SK-N-SH (cell line): ENCODE results near the gene FSD1. TPM values are rescaled to one million over a fixed set of nuclear protein-coding genes. Genes with fewer than 3 reads are reported as not detected.

Experiments used
- CTCF ChIA-PET: fragments of 300-600, 350-600 bp; formaldehyde crosslinking; extraction: SDS; loops from one replicate; lab custom pipeline; 2021; lab: Yijun Ruan, JAX
- POLR2A ChIA-PET: fragments of 350-600 bp; sonication (Branson Sonifier 250); formaldehyde crosslinking; extraction: SDS; loops from one replicate; lab custom pipeline; 2020; ENCODE audit warnings: antibody characterized with exemption, inconsistent platforms; lab: Yijun Ruan, JAX
- DNase-seq: peaks from one replicate; pipeline ENCODE4 v3.0.0; 2012
- H2AFZ ChIP-seq: fragments of 200-600 bp; sonication (generic); 2 replicates; pipeline ENCODE4 v1.8.1; 2016; ENCODE audit warnings: antibody characterized with exemption, mild to moderate bottlenecking, low read depth
- H3F3A ChIP-seq: fragments of 200-600 bp; sonication (generic); replicated peaks from 2 replicates; pipeline ENCODE3; 2016; ENCODE audit warnings: antibody characterized with exemption, mild to moderate bottlenecking; ENCODE audit not compliant: insufficient read depth
- H3K27ac ChIP-seq, 2 experiments: fragments of 200-500 bp in 1 of 2; fragments of 200-600 bp in 1 of 2; sonication (Bioruptor generic) in 1 of 2; sonication (generic), shearing (Covaris generic) in 1 of 2; 2 replicates each; pipeline versions ENCODE4 v1.5.1 to v1.6.1; 2014 to 2016; ENCODE audit warnings: low read depth in 2 of 2, inconsistent platforms in 1 of 2, low read length in 1 of 2, mild to moderate bottlenecking in 1 of 2, mixed read lengths in 1 of 2
- H3K27me3 ChIP-seq: fragments of 200-600 bp; sonication (generic), shearing (Covaris generic); 2 replicates; pipeline ENCODE4 v1.6.1; 2016; ENCODE audit warnings: mixed run types; ENCODE audit not compliant: insufficient read depth
- H3K36me3 ChIP-seq, 2 experiments: fragments of 200-500 bp in 1 of 2; fragments of 200-600 bp in 1 of 2; sonication (Bioruptor generic) in 1 of 2; sonication (generic) in 1 of 2; replicated peaks in 1 of 2; 2 replicates each; pipeline versions ENCODE3 to v1.5.1; 2014 to 2016; ENCODE audit warnings: low read length in 1 of 2, mild to moderate bottlenecking in 1 of 2; ENCODE audit not compliant: insufficient read depth in 2 of 2, control insufficient read depth in 1 of 2
- H3K4me1 ChIP-seq, 2 experiments: fragments of 200-500 bp in 1 of 2; fragments of 200-600 bp in 1 of 2; sonication (Bioruptor generic) in 1 of 2; sonication (generic), shearing (Covaris generic) in 1 of 2; 2 replicates each; pipeline versions ENCODE4 v1.5.1 to v1.6.1; 2014 to 2016; ENCODE audit warnings: low read depth in 1 of 2, low read length in 1 of 2, mixed run types in 1 of 2; ENCODE audit not compliant: insufficient read depth in 2 of 2, control insufficient read depth in 1 of 2
- H3K4me2 ChIP-seq: fragments of 200-600 bp; sonication (generic), shearing (Covaris generic); 2 replicates; pipeline ENCODE4 v1.6.1; 2017; ENCODE audit warnings: mixed run types
- H3K4me3 ChIP-seq, 2 experiments: fragments of 200-500 bp in 1 of 2; fragments of 200-600 bp in 1 of 2; sonication (Bioruptor generic) in 1 of 2; sonication (generic), shearing (Covaris generic) in 1 of 2; 2 replicates each; pipeline versions ENCODE4 v1.5.1 to v1.8.1; 2014 to 2016; ENCODE audit warnings: low read depth in 2 of 2, inconsistent platforms in 1 of 2, low read length in 1 of 2, mild to moderate bottlenecking in 1 of 2, mixed read lengths in 1 of 2, moderate library complexity in 1 of 2
- H3K79me2 ChIP-seq: fragments of 200-600 bp; sonication (generic); 2 replicates; pipeline ENCODE4 v1.8.1; 2017; ENCODE audit warnings: mild to moderate bottlenecking; ENCODE audit not compliant: insufficient read depth
- H3K9ac ChIP-seq: fragments of 200-600 bp; sonication (generic); 2 replicates; pipeline ENCODE4 v1.6.1; 2017; ENCODE audit warnings: mixed run types
- H3K9me2 ChIP-seq: fragments of 200-600 bp; sonication (generic); 2 replicates; pipeline ENCODE4 v1.6.1; 2017; ENCODE audit warnings: mixed run types
- H3K9me3 ChIP-seq: fragments of 200-600 bp; sonication (generic); 2 replicates; pipeline ENCODE4 v1.6.1; 2017; ENCODE audit warnings: mixed run types, mild to moderate bottlenecking, moderate library complexity
- H4K20me1 ChIP-seq: fragments of 200-600 bp; sonication (generic); 2 replicates; pipeline ENCODE4 v1.6.1; 2017; ENCODE audit warnings: mild to moderate bottlenecking, mixed run types; ENCODE audit not compliant: insufficient read depth
- CHD2 ChIP-seq: fragments of 150-350 bp; IDR thresholded peaks from 2 replicates; pipeline ENCODE4 v1.6.1; 2018; ENCODE audit warnings: low read length; ENCODE audit not compliant: partially characterized antibody
- EP300 ChIP-seq, 2 experiments: IDR thresholded peaks; 2 replicates each; pipeline versions ENCODE4 v1.4.0 to v1.6.1; 2012; ENCODE audit warnings: borderline replicate concordance in 1 of 2, low read depth in 1 of 2, low read length in 1 of 2
- FOSL2 ChIP-seq: IDR thresholded peaks from 2 replicates; pipeline ENCODE4 v1.4.0; 2012; ENCODE audit warnings: low read depth, mild to moderate bottlenecking, moderate library complexity, borderline replicate concordance
- NFIC ChIP-seq: IDR thresholded peaks from 2 replicates; pipeline ENCODE4 v1.4.0; 2012; ENCODE audit warnings: borderline replicate concordance
- YY1 ChIP-seq: IDR thresholded peaks from 2 replicates; pipeline ENCODE4 v1.4.0; 2012; ENCODE audit warnings: low read depth, mild to moderate bottlenecking
- WGBS: methylation state at CpG from one replicate; pipeline ENCODE4 v1.1.6; 2017; ENCODE audit warnings: low lambda C conversion rate; 5-methylcytosine and 5-hydroxymethylcytosine counted together
- polyA plus RNA-seq, 3 experiments: library from polyadenylated mRNA; depleted of rRNA; stranded (reverse); fragments of >200 nt; gene quantifications; 2 replicates each; pipeline ENCODE4 v1.2.3, GENCODE V29; 2012
- TF ChIP-seq, protein P1 (sequence below): fragments of 150-350 bp; IDR thresholded peaks from 2 replicates; pipeline ENCODE4 v1.6.1; 2017; ENCODE audit warnings: antibody characterized with exemption, low read length, low read depth, borderline replicate concordance

The FSD1 gene
- polyA plus RNA-seq, 1 of the 3 experiments (the other 2 are of a cell fraction) = 49.0 TPM

DNA sequence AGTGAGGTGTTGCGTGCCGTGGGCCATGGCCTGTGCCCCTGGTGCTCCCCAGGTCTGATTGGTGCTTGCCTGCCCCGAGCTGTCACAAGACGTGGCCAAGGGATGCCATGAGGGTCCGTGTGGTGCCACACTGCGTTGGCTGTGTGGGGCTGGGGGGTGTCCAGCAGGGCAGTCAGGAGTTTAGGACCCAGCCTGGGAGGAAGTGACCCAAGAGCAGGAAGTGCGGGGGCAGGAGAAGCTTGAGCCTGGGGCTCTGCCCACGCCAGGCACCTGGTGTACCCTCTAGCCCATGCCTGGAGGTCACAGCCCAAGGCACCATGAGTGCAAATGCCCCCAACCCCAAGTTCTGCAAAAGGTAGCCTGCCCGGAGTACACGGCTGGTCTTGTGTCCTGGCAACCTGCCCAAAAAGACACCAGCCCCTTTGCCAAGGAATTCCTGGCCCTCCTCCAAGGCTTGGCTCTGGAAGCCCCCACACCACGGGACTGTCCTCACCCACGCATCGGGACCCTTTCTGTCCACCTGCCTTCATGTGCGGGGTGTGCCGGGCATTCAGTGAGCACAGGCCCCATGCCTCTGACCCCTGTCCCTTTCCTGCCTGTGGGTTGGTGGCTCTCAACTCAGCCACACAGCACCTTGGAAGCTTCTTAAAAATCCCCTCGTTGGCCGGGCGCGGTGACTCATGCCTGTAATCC is 63.9 kb downstream of the FSD1 start:
- H4K20me1 ChIP-seq = peaks cover 11% of the 10 kb centered on the region; the same call in 1 of the 2 replicates
- H3K4me3 ChIP-seq = no peak overlapping the region
- peaks cover 0 to 20% of the 10 kb centered on the region in 2 experiments for H3K36me3 ChIP-seq
- no peaks in the 10 kb centered on the region for H3K27me3 ChIP-seq
- no peak overlapping the region for H3K4me2 ChIP-seq
- H2AFZ ChIP-seq = no peak overlapping the region
- POLR2A ChIA-PET = no interaction called here
- H3F3A ChIP-seq = peaks cover 3% of the 10 kb centered on the region
- no peak overlapping the region for H3K9ac ChIP-seq
- no peaks in the 10 kb centered on the region for H3K9me2 ChIP-seq
- TF ChIP-seq, protein P1, sequence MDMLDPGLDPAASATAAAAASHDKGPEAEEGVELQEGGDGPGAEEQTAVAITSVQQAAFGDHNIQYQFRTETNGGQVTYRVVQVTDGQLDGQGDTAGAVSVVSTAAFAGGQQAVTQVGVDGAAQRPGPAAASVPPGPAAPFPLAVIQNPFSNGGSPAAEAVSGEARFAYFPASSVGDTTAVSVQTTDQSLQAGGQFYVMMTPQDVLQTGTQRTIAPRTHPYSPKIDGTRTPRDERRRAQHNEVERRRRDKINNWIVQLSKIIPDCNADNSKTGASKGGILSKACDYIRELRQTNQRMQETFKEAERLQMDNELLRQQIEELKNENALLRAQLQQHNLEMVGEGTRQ = no peak
- TF ChIP-seq NFIC (peak; percentile 54; the same call in 1 of the 2 replicates), EP300 (IDR thresholded peaks at IDR 0.05; ENCODE audit: borderline replicate concordance in 1 of 2, low read depth in 1 of 2, low read length in 1 of 2) (no peak), CHD2 (peak; percentile 11), FOSL2 (no peak)
- TF ChIP-seq, all 33 proteins: peak for 2
- CTCF ChIA-PET = interaction anchor here (0.6 to 8.5 kb wide), 4 partner anchors 8 to 32 kb away, joined by 3 to 84 read pairs (median 6); partner anchors contain the start of gene SH3GL1
- Histone ChIP-seq H3K9me3 (no peaks in the 10 kb centered on the region), H3K27ac (peak overlapping the region in 1 of 2 experiments; percentile 64; a peak in 1 of 4 replicates), H3K4me1 (peaks cover 7 to 35% of the 10 kb centered on the region in 2 experiments; a peak in 2 of 4 replicates), H3K79me2 (peaks cover 61% of the 10 kb centered on the region)
- no peak for DNase-seq
- WGBS = 58% methylated on average over 8 of the region's 19 CpGs

DNA sequence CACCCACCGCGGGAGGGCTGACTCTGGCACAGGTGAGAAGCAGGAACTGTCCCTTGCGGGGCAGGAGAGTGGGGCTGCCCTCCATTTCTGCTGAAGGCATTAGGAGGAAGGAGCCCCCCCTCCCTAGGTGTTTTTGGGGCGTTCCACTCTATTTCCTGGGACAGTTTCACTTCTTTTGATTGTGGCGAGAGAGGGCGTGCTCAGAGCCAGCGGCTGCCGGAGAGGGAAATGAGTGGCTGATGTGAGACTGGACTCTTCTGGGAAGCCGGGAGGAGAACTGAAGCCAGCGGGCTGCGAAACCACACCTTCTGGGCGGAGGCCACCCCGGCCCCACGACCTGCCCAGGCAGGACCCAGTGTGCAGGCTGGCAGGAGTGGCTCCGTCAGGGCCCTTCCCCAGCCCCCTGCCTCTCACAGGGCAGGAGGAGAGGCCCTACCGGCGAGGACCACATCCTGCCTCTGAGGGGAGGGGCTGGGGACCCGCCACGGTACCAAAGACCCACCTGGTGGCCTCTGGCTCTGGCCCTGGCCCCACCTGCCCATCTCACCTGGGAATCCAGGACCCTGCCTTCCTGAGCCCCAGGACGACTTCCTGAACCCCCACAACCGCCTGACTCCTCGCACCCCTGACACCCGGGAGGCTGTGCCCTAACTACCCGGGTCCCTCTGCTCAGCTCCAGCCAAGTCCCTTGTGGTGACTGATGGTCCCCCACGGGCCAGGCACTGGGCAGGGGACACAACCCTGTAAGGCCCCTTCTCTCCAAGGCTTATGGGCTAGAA is 64.9 kb downstream of the FSD1 start:
- 93% methylated on average over 16 of the region's 25 CpGs for WGBS
- no peaks in the 10 kb centered on the region for H3K27me3 ChIP-seq
- H2AFZ ChIP-seq = no peak overlapping the region
- H3K9me2 ChIP-seq = no peaks in the 10 kb centered on the region
- H3K27ac ChIP-seq = peak overlapping the region in 1 of 2 experiments; percentile 22; a peak in 1 of 4 replicates
- peaks cover 9 to 45% of the 10 kb centered on the region in 2 experiments; a peak in 3 of 4 replicates for H3K4me1 ChIP-seq
- no peak overlapping the region for H3K4me3 ChIP-seq
- peaks cover 11% of the 10 kb centered on the region; the same call in 1 of the 2 replicates for H4K20me1 ChIP-seq
- CTCF ChIA-PET = interaction anchor here (0.8 to 1.8 kb wide), 4 partner anchors 12 to 23 kb away, joined by 3 to 10 read pairs (median 4); no protein-coding TSS in a partner anchor
- peaks cover 3% of the 10 kb centered on the region for H3F3A ChIP-seq
- DNase-seq = no peak
- POLR2A ChIA-PET = no interaction called here
- TF ChIP-seq, protein P1 = no peak
- TF ChIP-seq EP300 (IDR thresholded peaks at IDR 0.05; ENCODE audit: borderline replicate concordance in 1 of 2, low read depth in 1 of 2, low read length in 1 of 2) = no peak
- no peak for TF ChIP-seq YY1
- no peaks in the 10 kb centered on the region for H3K9me3 ChIP-seq
- peaks cover 0 to 15% of the 10 kb centered on the region in 2 experiments for H3K36me3 ChIP-seq
- no peak overlapping the region for H3K9ac ChIP-seq
- no peak overlapping the region for H3K4me2 ChIP-seq
- H3K79me2 ChIP-seq = peaks cover 71% of the 10 kb centered on the region
